ENCODE data around the gene TMEM184B. TPM values are rescaled to one million over a fixed set of nuclear protein-coding genes. Genes with fewer than 3 reads are reported as not detected.
A peak's percentile ranks its signal among the peaks of the same experiment; 100 is the strongest.

The TMEM184B gene
- total and polyA plus RNA-seq, 2 of the 8 experiments (the other 6 are each of a cell fraction or from before 2014, with no cell fraction given) = 41.6 to 81.0 TPM

GRCh38 chr22:38177926-38178604, 94.7 kb downstream of the TMEM184B start:
- no peak overlapping the region for H3K14ac ChIP-seq (ENCODE audit: insufficient read length)
- ChIA-PET CTCF (ENCODE audit: partially characterized antibody) (interaction anchor here (0.6 to 2.2 kb wide), 14 partner anchors 10 to 176 kb away, joined by 3 to 5 read pairs (median 4); no protein-coding TSS in a partner anchor), POLR2A (ENCODE audit: partially characterized antibody) (interaction anchor here (0.9 to 2.0 kb wide), 4 partner anchors 11 to 27 kb away, joined by 3 to 7 read pairs (median 4); no protein-coding TSS in a partner anchor)
- no peak overlapping the region for H3K56ac ChIP-seq (replicated peaks; ENCODE audit: insufficient read length, low read depth, low read length)
- no peaks in the 10 kb centered on the region for H3K79me2 ChIP-seq (ENCODE audit: control insufficient read depth in 1 of 2, insufficient read depth in 2 of 2, low read length in 2 of 2)
- peak overlapping the region; percentile 9; the same call in 1 of the 2 replicates for H2BK20ac ChIP-seq (ENCODE audit: low read length)
- no peak overlapping the region for H2BK5ac ChIP-seq (ENCODE audit: low read depth, low read length)
- DNase-seq (ENCODE audit: low read depth in 1 of 2, low spot score in 2 of 2) = no peak
- no peak overlapping the region for H3K27ac ChIP-seq (ENCODE audit: low read depth, low read length)
- H3K4me2 ChIP-seq (ENCODE audit: insufficient read depth in 1 of 2, low read depth in 2 of 2, low read length in 2 of 2) = peak overlapping the region in 1 of 2 experiments; percentile 18; a peak in 1 of 4 replicates
- no peak overlapping the region for H4K8ac ChIP-seq (ENCODE audit: extremely low read depth, insufficient read depth, low read length)
- H4K91ac ChIP-seq (replicated peaks; ENCODE audit: insufficient read length, low read length) = no peak overlapping the region
- H3K4me1 ChIP-seq (replicated peaks in 1 of 4; ENCODE audit: control insufficient read depth in 3 of 4, insufficient read depth in 4 of 4, low read length in 3 of 4) = peaks cover 0 to 13% (median 8%) of the 10 kb centered on the region in 4 experiments; a peak in 6 of 7 replicates
- H2AFZ ChIP-seq (ENCODE audit: low read length) = no peak overlapping the region
- H3K36me3 ChIP-seq (ENCODE audit: control insufficient read depth in 2 of 4, insufficient read depth in 4 of 4, low read length in 3 of 4) = no peaks in the 10 kb centered on the region
- no peaks in the 10 kb centered on the region for H3K79me1 ChIP-seq (ENCODE audit: low read depth, low read length)
- H2BK120ac ChIP-seq (replicated peaks; ENCODE audit: low read depth, low read length) = peak overlapping the region; percentile 57
- no peaks in the 10 kb centered on the region for H4K20me1 ChIP-seq (replicated peaks in 1 of 2; ENCODE audit: control insufficient read depth in 1 of 2, insufficient read depth in 2 of 2, low read length in 2 of 2)
- H3K23ac ChIP-seq (ENCODE audit: insufficient read length) = no peak overlapping the region
- H3K4me3 ChIP-seq (ENCODE audit: extremely low read depth in 1 of 4, insufficient read depth in 2 of 4, low read depth in 3 of 4, low read length in 4 of 4) = no peak overlapping the region
- WGBS, 2 experiments (ENCODE audit: extremely low coverage in 1 of 2, insufficient coverage in 1 of 2, insufficient read length in 1 of 2, insufficient replicate concordance in 2 of 2, low coverage in 1 of 2, low lambda C conversion rate in 2 of 2, missing lambda C conversion rate in 1 of 2) = 80% methylated on average over 15 of the region's 15 CpGs; no CpG with 5 or more reads in 1 of the 2 experiments
- H3K23me2 ChIP-seq (ENCODE audit: low read depth, low read length) = peaks cover 4% of the 10 kb centered on the region
- H3K18ac ChIP-seq (ENCODE audit: extremely low read depth, low read length) = no peak overlapping the region
- H2BK12ac ChIP-seq (ENCODE audit: low read depth, low read length) = 0 out of 2 replicates have a peak overlapping the region, but pooled peaks have one; percentile 2
- FAIRE-seq = no peak
- H2BK15ac ChIP-seq (ENCODE audit: low read length) = no peak overlapping the region
- no peak overlapping the region for H4K5ac ChIP-seq (ENCODE audit: insufficient read length, low read depth, low read length)
- no peaks in the 10 kb centered on the region for H3K9me3 ChIP-seq (ENCODE audit: insufficient read depth in 2 of 2, low read depth in 1 of 2, low read length in 1 of 2)
- H3K4ac ChIP-seq (replicated peaks; ENCODE audit: insufficient read length, low read depth, low read length) = peak overlapping the region; percentile 33
- no peak overlapping the region for H3K9ac ChIP-seq (replicated peaks in 1 of 4; ENCODE audit: extremely low read depth in 1 of 4, low read depth in 3 of 4, low read length in 3 of 4)
- no peaks in the 10 kb centered on the region for H3K27me3 ChIP-seq (replicated peaks in 1 of 4; ENCODE audit: control insufficient read depth in 3 of 4, extremely low read depth in 1 of 4, insufficient read depth in 3 of 4, low read length in 3 of 4)
- TF ChIP-seq GABPA (IDR thresholded peaks at IDR 0.05; ENCODE audit: borderline replicate concordance, insufficient read depth, low read length) (no peak), POU5F1 (IDR thresholded peaks at IDR 0.05; ENCODE audit: low read depth, low read length) (no peak), TAF7 (optimal IDR thresholded peaks at IDR 0.05; ENCODE audit: borderline replicate concordance, low read depth, low read length) (no peak), JUND (IDR thresholded peaks at IDR 0.05; ENCODE audit: low read length) (peak; percentile 78; the same call in 1 of the 2 replicates)
- peak overlapping the region; percentile 11 for H2AK5ac ChIP-seq (ENCODE audit: low read depth, low read length)
